IPS-NIHi11 (cell line): Measurements from ENCODE around the gene TRAF7.

Source experiments
- DNase-seq: peaks from one replicate; pipeline ENCODE4 v3.0.0; 2012; ENCODE audit warnings: mixed read lengths, low spot score

TRAF7 gene

GRCh38 chr16:2216330-2216729, 60.7 kb downstream of the TRAF7 start:
- DNase-seq, result no peak

GRCh38 chr16:2223221-2223941, 67.8 kb downstream of the TRAF7 start, which contains the start of gene E4F1:
E4F1 (plus strand) TSS chr16:2223591; CDS start chr16:2223614, 23 bp downstream.
- DNase-seq, result peak; percentile 99

GRCh38 chr16:2223942-2224486, 68.4 kb downstream of the TRAF7 start:
- peak; percentile 72 for DNase-seq

GRCh38 chr16:2226245-2226793, 70.7 kb downstream of the TRAF7 start:
- no peak for DNase-seq

GRCh38 chr16:2226918-2227317, 71.3 kb downstream of the TRAF7 start:
- DNase-seq, result no peak
